Epidermal melanocyte (primary cell): ENCODE data around the gene SPECC1L.
A peak's percentile ranks its signal among the peaks of the same experiment; 100 is the strongest.

Source experiments
- DNase-seq: peaks from one replicate; pipeline ENCODE4 v3.0.0; 2011; ENCODE audit warnings: low spot score; ENCODE audit not compliant: insufficient read length

SPECC1L gene

DNA sequence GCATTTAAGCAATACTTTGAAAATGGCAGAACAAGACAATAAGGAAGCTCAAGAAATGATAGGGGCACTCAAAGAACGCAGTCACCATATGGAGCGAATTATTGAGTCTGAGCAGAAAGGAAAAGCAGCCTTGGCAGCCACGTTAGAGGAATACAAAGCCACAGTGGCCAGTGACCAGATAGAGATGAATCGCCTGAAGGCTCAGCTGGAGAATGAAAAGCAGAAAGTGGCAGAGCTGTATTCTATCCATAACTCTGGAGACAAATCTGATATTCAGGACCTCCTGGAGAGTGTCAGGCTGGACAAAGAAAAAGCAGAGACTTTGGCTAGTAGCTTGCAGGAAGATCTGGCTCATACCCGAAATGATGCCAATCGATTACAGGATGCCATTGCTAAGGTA, 51.9 kb downstream of the SPECC1L start:
- no peak for DNase-seq

- no peak for DNase-seq
These were observed 52.6 kb downstream of the SPECC1L start for GRCh38 chr22:24323233-24323632.

DNA sequence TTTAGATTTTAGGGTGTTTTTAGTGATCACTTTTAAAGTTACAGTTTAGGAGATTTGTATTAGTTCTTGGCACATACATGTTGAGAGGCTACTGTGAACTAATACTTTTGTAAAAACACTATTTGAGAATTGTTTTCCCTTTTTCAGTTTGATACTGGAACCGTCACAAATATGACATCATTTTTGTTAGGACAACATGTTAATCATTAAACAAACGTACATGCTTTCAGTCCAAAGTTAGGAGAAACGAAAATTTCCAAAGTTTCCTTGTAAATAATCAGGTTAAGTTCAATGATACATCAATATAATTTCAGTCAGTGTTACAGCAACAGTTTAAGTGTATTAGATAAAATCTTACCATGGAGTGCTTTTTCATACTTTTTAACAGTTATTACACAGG, 53.1 kb downstream of the SPECC1L start:
- DNase-seq: no peak

DNA sequence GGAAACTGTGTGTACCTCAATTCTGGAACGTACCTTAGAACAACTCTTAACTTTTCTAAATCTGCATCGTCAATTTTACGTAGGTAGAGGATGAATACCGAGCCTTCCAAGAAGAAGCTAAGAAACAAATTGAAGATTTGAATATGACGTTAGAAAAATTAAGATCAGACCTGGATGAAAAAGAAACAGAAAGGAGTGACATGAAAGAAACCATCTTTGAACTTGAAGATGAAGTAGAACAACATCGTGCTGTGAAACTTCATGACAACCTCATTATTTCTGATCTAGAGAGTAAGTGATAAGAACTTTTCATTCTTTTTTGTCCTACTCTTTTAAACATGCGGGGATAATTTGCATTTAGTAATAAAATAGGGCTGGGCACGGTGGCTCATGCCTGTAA, 53.5 kb downstream of the SPECC1L start:
- no peak for DNase-seq

GRCh38 chr22:24325105-24325757, 54.6 kb downstream of the SPECC1L start:
- peak; percentile 85 for DNase-seq

DNA sequence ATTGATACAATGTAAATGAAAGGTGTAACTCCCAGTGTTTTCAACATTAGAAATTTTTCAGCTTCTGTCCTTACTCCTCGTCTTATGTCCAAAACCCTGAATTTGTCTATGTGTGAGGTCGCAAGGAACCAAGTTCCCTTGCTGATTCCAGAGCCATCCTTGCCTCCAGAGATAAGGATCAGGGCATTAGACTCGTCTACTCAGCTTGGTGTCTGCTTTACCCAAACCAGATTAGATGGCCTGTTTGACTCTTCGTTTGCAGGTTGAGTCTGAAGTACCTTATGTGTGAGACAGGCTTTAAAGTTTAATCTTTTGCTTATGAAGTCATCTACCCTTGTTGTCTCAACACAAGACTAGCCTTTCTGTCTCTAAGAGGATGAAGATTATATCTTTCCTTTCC, 55.6 kb downstream of the SPECC1L start:
- DNase-seq: no peak

DNA sequence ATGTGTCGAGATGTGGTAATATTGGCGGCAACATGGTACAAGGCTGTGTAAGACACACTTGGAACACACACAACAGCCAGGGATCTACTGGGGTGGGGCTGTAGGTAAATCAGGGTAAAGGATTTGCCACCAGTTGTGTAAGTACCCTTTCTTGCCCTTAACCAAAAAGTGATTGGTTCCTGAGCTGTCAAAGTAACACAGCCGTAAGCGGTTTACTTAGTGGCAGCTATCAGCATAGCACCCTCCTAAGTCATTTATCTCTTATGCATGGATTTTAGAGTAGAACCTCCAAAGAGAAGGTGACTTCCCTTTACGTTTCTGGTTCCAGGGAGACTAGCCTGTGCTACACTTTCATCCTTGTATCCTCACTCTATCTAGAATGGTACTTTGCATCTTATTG, 57.2 kb downstream of the SPECC1L start:
- no peak for DNase-seq

DNA sequence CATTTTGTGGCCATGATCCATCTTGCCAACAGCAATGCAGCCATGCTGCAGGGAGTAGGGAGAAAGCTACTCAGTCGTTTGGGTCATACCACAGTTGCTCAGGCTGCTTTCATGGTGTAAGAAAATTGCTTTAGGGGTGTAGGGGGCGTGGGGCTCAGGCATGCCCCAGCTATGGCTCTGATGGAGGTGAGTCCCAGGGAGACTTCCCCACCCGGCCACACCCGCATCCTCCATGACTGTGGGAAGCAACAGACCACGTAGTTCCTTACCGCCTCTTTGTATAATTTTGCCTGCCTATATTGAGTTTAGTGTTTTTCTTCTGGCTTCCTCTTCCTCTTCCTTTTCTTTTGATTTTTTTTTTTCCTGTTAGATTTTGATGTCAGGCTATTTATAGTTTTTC, 58.8 kb downstream of the SPECC1L start:
- no peak for DNase-seq

GRCh38 chr22:24330636-24331035, 60.0 kb downstream of the SPECC1L start:
- DNase-seq: no peak

DNA sequence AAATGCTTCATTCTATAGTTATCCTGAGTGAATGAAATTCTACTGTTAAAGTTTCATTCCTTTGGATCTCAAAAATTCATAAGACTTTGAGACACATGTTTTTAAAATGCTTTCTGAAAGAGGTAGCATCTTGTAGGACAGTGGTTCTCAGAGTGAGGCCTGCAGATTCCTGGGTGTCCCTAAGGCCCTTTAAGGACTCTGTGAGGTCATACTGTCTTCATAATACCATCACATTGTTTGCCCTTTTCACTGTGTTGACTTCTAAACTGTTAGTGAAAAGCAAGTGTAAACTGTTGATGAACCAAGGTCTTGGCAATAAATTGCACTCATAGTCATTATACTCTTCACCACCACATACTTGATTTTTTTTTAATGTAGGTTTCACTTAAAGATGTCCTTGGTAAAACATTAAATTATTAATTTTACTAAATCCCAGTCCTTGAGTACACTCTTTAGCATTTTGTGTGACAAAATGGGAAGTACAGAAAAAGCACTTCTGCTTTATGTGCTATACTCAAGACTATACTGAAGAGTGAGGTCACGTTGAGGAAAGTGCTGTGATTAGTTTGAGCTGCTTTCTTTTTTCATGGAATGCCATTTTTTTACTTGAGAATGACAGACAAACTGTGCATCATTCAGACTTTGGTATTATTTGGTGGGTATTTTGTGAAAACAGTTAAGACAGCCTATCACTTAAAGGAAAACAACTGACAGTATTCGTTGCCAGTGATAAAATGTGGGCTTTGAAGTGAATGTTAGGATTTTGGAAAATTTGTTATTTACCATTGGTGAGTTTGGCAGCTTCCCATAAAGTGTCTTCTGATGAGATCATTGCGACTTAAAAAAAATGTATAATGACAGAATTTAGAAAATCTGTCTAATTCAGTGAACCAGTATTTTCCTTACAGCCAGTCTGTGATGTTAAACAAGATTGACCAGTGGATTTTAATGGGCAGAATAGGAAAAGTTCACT, 61.1 kb downstream of the SPECC1L start:
- no peak for DNase-seq

DNA sequence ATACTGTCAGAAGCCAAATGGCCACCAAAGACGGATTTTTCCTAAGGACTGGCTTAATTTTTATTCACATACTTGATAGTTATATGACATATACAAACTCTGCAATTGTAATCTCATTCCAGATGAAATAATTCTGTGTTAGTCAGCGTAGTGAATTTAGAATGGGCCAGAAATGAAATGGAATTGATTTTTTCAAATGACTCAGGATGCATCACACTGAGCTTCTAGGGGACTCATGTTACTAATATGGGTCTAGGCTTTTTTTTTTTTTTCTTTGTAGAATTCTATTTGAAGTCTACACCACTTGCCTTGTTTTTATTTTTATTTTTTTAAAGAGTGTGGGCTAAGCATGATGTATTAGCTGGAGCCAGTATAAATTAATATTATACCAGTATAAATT, 62.7 kb downstream of the SPECC1L start:
- no peak for DNase-seq

DNA sequence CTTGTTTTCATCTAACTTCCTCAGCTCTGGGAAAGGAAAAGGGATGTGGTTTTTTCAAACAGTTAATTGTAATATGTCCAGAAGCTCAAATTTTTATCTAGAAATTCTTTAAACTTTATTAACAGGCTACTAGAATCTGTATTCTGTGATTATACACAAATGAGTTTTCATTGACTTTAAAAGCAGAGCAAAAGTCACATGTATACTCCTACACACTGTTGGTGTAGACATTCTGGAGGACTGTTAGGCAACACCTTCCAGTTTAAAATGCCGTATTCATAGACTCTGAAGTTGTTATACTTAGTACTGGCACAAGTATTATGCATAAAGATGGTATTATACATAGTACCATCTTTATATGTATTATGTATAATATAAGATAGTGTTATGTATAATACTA, 64.9 kb downstream of the SPECC1L start:
- DNase-seq: no peak

- no peak for DNase-seq
These were observed 67.4 kb downstream of the SPECC1L start for GRCh38 chr22:24337894-24338645.

- no peak for DNase-seq
These were observed 68.3 kb downstream of the SPECC1L start for GRCh38 chr22:24338726-24339451.

GRCh38 chr22:24339452-24339747, 68.8 kb downstream of the SPECC1L start:
- DNase-seq: no peak

GRCh38 chr22:24341627-24342026, 71.0 kb downstream of the SPECC1L start:
- no peak for DNase-seq

DNA sequence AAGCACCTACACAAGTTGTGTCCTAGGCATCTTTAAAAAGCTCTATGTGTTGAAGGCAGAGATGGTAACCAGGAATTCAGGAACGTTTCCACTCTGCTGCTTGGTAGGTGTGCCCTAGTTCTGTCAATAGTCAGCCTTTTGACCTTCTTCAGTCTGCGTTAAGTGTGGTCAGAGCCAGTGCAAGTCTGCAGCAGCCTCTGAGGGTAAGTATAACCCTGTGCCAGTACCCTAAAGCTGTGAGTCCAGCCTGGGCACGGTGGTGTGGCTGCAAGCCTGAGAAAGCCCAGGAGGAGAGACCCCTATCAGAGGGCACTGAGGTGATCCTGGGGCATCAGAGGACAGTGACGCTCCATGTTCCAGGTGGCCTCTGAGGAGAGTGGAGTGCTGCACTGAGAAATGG, 80.0 kb downstream of the SPECC1L start:
- no peak for DNase-seq

DNA sequence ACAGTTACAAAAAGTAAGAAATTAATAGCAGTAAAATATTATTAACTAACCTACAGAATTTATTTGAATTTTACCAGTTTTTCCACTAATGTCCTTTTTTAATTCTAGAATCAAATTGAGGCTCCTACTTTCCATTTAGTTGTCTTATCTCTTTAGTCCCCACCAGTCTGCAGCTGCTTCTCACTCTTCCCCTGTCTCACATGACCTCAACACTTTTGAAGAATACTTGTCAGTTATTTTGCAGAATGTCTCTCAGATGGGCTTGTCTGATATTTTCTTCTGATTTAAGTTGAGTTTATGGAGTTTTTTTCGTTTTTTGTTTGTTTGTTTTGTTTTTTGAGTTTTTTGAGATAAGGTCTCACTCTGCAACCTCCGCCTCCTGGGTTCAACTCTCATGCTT, 82.5 kb downstream of the SPECC1L start:
- no peak for DNase-seq

- DNase-seq: no peak
These were observed 84.9 kb downstream of the SPECC1L start for GRCh38 chr22:24355574-24355973.

DNA sequence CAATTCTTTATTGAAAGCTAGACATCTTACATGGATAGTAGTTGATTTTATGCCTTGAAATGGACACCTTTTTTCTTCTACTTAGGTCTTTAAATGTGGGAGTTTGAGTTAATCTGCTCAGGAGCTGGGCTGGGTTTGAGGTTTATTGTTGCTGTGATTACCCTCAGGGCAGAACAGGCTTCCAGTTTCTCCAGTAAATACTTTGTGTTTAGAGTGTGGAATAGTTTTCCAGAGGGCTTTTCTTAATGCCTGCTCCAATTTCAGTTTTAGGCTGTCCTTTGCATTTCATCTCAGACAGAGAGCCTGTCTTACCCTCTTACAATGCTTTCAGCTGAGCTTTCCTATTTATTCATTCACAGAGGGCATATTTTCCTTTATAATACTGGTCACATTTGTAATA, 86.9 kb downstream of the SPECC1L start:
- DNase-seq: no peak

DNA sequence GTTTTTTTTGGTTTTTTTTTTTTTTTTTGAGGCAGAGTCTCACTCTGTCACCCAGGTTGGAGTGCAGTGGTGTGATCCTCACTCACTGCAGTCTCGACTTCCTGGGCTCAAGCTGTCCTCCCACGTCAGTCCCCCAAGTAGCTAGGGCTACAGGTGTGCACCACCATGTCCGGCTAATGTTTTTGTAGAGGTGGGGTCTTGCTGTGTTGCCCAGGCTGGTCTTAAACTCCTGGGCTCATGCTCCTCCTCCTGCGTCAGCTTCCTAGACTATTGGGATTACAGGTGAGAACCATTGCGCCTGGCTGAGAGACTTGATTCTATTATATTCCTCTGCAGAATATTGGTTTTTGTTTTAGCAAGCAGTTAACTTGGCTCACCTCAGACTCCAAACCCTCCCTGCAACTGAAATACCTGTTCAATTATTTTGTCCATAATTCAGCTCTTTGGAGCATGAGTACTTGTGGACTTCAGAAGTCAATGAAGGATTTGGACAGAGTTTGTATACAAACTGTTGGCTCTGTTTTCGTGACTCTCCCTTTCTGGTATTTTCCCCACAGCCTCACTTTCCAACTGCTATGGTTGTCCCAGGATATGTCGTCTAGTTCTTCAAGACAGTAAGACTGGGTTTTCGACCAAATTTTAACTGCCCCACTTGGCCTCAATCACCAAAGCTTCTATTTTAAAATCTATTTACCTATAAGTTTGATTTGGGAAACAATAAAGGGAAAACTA, 87.6 kb downstream of the SPECC1L start:
- no peak for DNase-seq
